CD4-positive, alpha-beta T cell (primary cell): Measurements from ENCODE around the gene CCDC179. TPM values are rescaled to one million over a fixed set of nuclear protein-coding genes. Genes with fewer than 3 reads are reported as not detected.

Experiments used
- ATAC-seq: fragments of 200-7000 bp; cut with Tn5 transposase; one replicate; pipeline ENCODE4 v1.10.0; 2022; ENCODE audit warnings: mild to moderate bottlenecking; ENCODE audit not compliant: poor library complexity
- CTCF ChIA-PET: fragments of 350-600 bp; sonication (Branson Sonifier 250); formaldehyde crosslinking; loops from one replicate; lab custom pipeline; 2021; ENCODE audit warnings: antibody characterized with exemption, inconsistent platforms; lab: Charles Lee
- POLR2A ChIA-PET: fragments of 350-600 bp; sonication (Branson Sonifier 250); formaldehyde crosslinking; loops from one replicate; lab custom pipeline; 2021; ENCODE audit warnings: antibody characterized with exemption, inconsistent platforms; lab: Charles Lee
- DNase-seq, 14 experiments: peaks; one replicate each; pipeline ENCODE4 v3.0.0-alpha.2; 2013 to 2020; ENCODE audit warnings: mixed read lengths in 2 of 14
- H3K27ac ChIP-seq, 2 donors: one replicate each; pipeline versions ENCODE4 v1.5.1 to v1.7.0; 2013; ENCODE audit warnings: low read length in 2 of 2, low read depth in 1 of 2, mild to moderate bottlenecking in 1 of 2
- H3K27me3 ChIP-seq, 2 experiments: 1 replicate in 1 of 2; 2 replicates in 1 of 2; pipeline versions ENCODE4 v1.6.1 to v1.7.0; 2013; ENCODE audit warnings: low read length in 2 of 2, control low read depth in 1 of 2, mild to moderate bottlenecking in 1 of 2, moderate library complexity in 1 of 2; ENCODE audit not compliant: insufficient read depth in 2 of 2, control insufficient read depth in 1 of 2
- H3K36me3 ChIP-seq: one replicate; pipeline ENCODE4 v1.6.1; 2013; ENCODE audit warnings: low read length, control low read depth; ENCODE audit not compliant: insufficient read depth
- H3K4me1 ChIP-seq: one replicate; pipeline ENCODE4 v1.6.1; 2013; ENCODE audit warnings: low read length, control low read depth; ENCODE audit not compliant: insufficient read depth
- H3K4me3 ChIP-seq: one replicate; pipeline ENCODE4 v1.5.1; 2013; ENCODE audit warnings: mild to moderate bottlenecking, low read length, moderate library complexity
- H3K9me3 ChIP-seq, 2 experiments: 1 replicate in 1 of 2; 2 replicates in 1 of 2; pipeline versions ENCODE4 v1.6.1 to v1.7.0; 2013; ENCODE audit warnings: low read length in 2 of 2, mild to moderate bottlenecking in 2 of 2, control low read depth in 1 of 2, moderate library complexity in 1 of 2; ENCODE audit not compliant: control insufficient read depth in 1 of 2, insufficient read depth in 1 of 2
- H3K27ac Mint-ChIP-seq: one replicate; pipeline ENCODE4 v1.8.0; 2020; ENCODE audit warnings: mixed read lengths
- H3K27me3 Mint-ChIP-seq: one replicate; pipeline ENCODE4 v1.8.0; 2021; ENCODE audit warnings: mixed read lengths
- H3K36me3 Mint-ChIP-seq: one replicate; pipeline ENCODE4 v1.8.0; 2021; ENCODE audit warnings: low read depth, mixed read lengths
- H3K4me1 Mint-ChIP-seq: one replicate; pipeline ENCODE4 v1.8.0; 2021; ENCODE audit warnings: low read depth, mixed read lengths
- H3K4me3 Mint-ChIP-seq: one replicate; pipeline ENCODE4 v1.8.0; 2020; ENCODE audit warnings: mild to moderate bottlenecking, mixed read lengths
- H3K9me3 Mint-ChIP-seq: one replicate; pipeline ENCODE4 v1.8.0; 2020; ENCODE audit warnings: mixed read lengths
- intact Hi-C, 2 experiments: fragments of 100-400 bp; cut with DNase I in 1 of 2; cut with micrococcal nuclease in 1 of 2; formaldehyde crosslinking; loops; one replicate each; pipeline versions ENCODE4 v1.15.1 to v1.9.0; 2023 to 2025; cut with DNase I, micrococcal nuclease
- total RNA-seq, 174 experiments: library from RNA in 2 of 174; stranded (reverse) in 2 of 174; gene quantifications; one replicate each; pipeline ENCODE4 v1.2.3 and lab custom pipeline; 2021 to 2026
- TF ChIP-seq, protein P1 (sequence below): fragments of 200-600 bp; IDR thresholded peaks from one replicate; pipeline ENCODE4 v1.8.0; 2022; ENCODE audit warnings: antibody characterized with exemption, mild to moderate bottlenecking

Gene CCDC179
- total RNA-seq, 2 experiments from 2014 or later, result not detected

DNA sequence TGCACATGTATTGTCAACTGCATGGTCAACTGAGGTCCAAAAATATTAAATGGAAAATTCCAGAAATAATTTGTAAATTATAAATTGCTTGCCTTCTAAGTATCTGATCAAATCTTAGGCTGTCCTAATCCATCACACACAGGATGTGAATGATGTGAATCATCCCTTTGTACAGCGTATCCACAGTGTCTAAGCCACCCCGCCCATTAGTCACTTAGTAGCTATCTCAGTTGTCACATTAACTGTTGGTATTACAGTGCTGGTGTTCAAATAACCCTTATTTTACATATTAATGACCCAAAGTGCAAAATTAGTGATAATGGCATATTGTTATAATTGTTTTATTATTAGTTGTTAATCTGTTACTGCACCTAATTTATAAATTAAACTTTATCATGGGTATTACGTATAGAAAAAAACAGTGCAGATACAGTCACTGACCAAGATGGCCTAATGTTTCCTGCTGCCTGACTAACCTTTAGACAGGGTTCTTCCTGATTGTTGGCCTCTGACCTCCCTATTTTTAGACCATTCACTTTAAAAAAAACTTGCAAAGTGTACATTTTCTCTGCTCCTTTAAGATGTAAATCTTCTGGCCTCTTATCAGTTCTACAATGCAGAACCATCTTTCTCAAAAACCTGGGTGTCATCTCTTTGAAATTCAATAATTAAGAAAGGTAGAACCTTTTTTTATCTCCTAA, 27.8 kb downstream of the CCDC179 start:
- TF ChIP-seq, protein P1, sequence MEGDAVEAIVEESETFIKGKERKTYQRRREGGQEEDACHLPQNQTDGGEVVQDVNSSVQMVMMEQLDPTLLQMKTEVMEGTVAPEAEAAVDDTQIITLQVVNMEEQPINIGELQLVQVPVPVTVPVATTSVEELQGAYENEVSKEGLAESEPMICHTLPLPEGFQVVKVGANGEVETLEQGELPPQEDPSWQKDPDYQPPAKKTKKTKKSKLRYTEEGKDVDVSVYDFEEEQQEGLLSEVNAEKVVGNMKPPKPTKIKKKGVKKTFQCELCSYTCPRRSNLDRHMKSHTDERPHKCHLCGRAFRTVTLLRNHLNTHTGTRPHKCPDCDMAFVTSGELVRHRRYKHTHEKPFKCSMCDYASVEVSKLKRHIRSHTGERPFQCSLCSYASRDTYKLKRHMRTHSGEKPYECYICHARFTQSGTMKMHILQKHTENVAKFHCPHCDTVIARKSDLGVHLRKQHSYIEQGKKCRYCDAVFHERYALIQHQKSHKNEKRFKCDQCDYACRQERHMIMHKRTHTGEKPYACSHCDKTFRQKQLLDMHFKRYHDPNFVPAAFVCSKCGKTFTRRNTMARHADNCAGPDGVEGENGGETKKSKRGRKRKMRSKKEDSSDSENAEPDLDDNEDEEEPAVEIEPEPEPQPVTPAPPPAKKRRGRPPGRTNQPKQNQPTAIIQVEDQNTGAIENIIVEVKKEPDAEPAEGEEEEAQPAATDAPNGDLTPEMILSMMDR, result no peak
- H3K9me3 ChIP-seq, result no peaks in the 10 kb centered on the region
- Mint-ChIP-seq H3K4me1 (peaks cover 22% of the 10 kb centered on the region), H3K36me3 (peaks cover 14% of the 10 kb centered on the region), H3K27me3 (no peaks in the 10 kb centered on the region), H3K4me3 (no peak overlapping the region), H3K27ac (no peak overlapping the region), H3K9me3 (no peaks in the 10 kb centered on the region)
- no peak overlapping the region for H3K27ac ChIP-seq
- CTCF ChIA-PET, result no interaction called here
- H3K36me3 ChIP-seq, result no peaks in the 10 kb centered on the region
- no peak for ATAC-seq
- intact Hi-C loops, result no loop called here
- peaks cover 3% of the 10 kb centered on the region for H3K4me1 ChIP-seq
- no peak overlapping the region for H3K4me3 ChIP-seq
- no peaks in the 10 kb centered on the region for H3K27me3 ChIP-seq
- DNase-seq, result peak in 1 of 14 experiments; percentile 7
- POLR2A ChIA-PET, result no interaction called here

DNA sequence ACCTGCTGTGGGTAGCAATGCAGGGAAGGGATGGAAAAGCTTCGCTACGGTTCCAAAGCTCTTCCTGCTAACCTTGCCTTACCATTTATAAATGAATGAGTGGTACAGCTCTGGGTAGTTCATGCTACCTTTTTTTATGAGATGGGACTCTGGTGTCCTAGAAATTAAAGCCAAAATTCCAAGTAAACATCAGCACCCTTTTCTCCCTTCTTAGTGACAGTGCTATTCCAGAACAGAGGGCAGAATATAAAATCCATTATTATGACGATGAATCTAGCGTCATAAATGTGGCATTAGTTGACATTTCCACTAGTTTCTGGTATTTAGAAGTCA, 30.2 kb downstream of the CCDC179 start:
- POLR2A ChIA-PET, result interaction anchor here (0.7 to 2.8 kb wide), 8 partner anchors 8 to 491 kb away, joined by 3 to 31 read pairs (median 6); partner anchors contain the start of gene FANCF
- TF ChIP-seq, protein P1, result no peak
- H3K9me3 ChIP-seq, result no peaks in the 10 kb centered on the region

DNA sequence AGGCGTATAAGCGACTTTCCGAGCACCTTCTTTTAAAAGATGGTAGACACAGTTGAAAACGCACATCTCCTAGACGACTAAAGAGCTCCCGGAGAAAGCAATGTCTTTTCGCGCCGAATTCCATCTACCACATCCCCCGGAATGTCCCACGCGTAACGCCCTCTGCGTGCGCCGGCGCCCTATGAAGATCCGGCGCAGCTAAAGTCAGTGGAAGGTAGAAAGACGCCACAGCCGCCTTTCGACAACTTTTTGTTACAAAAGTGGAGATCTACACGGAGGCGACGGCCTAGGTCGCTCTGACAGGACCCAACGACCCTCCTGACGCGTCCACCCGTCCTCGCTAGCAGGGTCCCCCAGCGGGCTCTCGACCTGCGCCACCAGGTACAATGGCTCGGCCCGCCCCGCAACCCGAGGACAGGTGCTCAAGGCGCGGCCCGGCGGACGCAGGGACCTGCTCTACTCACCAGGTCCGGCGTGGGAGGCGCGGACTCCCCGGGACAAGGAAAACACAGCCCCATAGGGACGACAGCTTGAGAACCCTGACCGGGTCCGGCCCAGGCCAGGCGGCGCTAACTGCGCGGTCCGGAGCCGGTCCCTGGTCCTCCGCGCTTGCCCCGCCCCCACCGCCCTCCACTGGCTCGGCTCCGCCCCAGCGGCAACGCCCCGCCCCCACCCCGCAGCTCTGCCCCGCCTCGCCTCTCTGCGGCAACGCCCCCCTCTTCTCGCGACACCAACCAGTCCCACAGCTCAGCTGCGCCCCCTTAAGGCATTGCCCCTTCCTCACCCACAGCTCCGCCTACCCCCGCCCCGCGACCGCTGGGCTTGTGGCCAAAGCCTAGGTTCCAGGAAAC, 30.8 kb downstream of the CCDC179 start, which contains the start of gene SVIP:
TSS of gene SVIP (minus strand) at position 571 of the 851 bp plus-strand sequence. CDS start at position 518, 53 bp downstream.
- ChIA-PET CTCF (interaction anchor here (0.6 to 1.9 kb wide), 7 partner anchors 8 to 521 kb away, joined by 3 to 6 read pairs (median 4); no protein-coding TSS in a partner anchor), POLR2A (interaction anchor here (0.6 to 2.8 kb wide), 13 partner anchors 9 to 490 kb away, joined by 3 to 31 read pairs (median 4); partner anchors contain the start of gene FANCF)
- Histone ChIP-seq H3K4me1 (peaks cover 3% of the 10 kb centered on the region), H3K9me3 (no peaks in the 10 kb centered on the region), H3K27me3 (no peaks in the 10 kb centered on the region), H3K27ac (peak within 1 kb of the TSS; percentile 66 to 81), H3K4me3 (peak within 1 kb of the TSS; percentile 84), H3K36me3 (peaks cover 20% of the 10 kb centered on the region)
- TF ChIP-seq, protein P1, result peak; percentile 66
- intact Hi-C loops, result loop anchor here (2.0 to 5.0 kb wide), 2 partner anchors 202 to 205 kb away; partner anchors contain the start of gene FANCF (in 2 of the 2)
- Mint-ChIP-seq H3K4me3 (peak within 1 kb of the TSS; percentile 97), H3K27ac (peak within 1 kb of the TSS; percentile 92), H3K27me3 (no peaks in the 10 kb centered on the region), H3K9me3 (no peaks in the 10 kb centered on the region), H3K36me3 (peaks cover 41% of the 10 kb centered on the region), H3K4me1 (peaks cover 22% of the 10 kb centered on the region)
- peak; percentile 92 for ATAC-seq
- peak; percentile 88 to 97 (median 92) for DNase-seq

More for the DNA sequence above, 30.2 kb downstream of the CCDC179 start:
- DNase-seq (no peak), ATAC-seq (no peak)
- Histone ChIP-seq H3K27me3 (no peaks in the 10 kb centered on the region), H3K27ac (no peak overlapping the region), H3K4me1 (peaks cover 3% of the 10 kb centered on the region), H3K4me3 (peak overlapping the region; percentile 84), H3K36me3 (peaks cover 14% of the 10 kb centered on the region)
- CTCF ChIA-PET, result interaction anchor here (0.6 to 1.9 kb wide), 7 partner anchors 8 to 522 kb away, joined by 3 to 6 read pairs (median 4); no protein-coding TSS in a partner anchor
- Mint-ChIP-seq H3K27ac (peak overlapping the region; percentile 92), H3K9me3 (no peaks in the 10 kb centered on the region), H3K4me3 (peak overlapping the region; percentile 97), H3K27me3 (no peaks in the 10 kb centered on the region), H3K4me1 (peaks cover 22% of the 10 kb centered on the region), H3K36me3 (peaks cover 35% of the 10 kb centered on the region)
- intact Hi-C loops, result no loop called here
